Left ventricle myocardium inferior (tissue), 1 donor: ENCODE measurements around the gene FBXL7. TPM values are rescaled to one million over a fixed set of nuclear protein-coding genes. Genes with fewer than 3 reads are reported as not detected.

ENCODE experiments used
- DNase-seq: peaks from one replicate; pipeline ENCODE4 v3.0.0-alpha.2; 2020
- H3K27ac ChIP-seq: fragments of 200-600 bp; replicated peaks from 2 replicates; pipeline ENCODE4 v1.8.0; 2021
- H3K27me3 ChIP-seq: fragments of 200-600 bp; 2 replicates; pipeline ENCODE4 v1.8.0; 2021; ENCODE audit warnings: low read depth
- H3K36me3 ChIP-seq: fragments of 200-600 bp; 2 replicates; pipeline ENCODE4 v1.8.0; 2021
- H3K4me1 ChIP-seq: fragments of 200-600 bp; 2 replicates; pipeline ENCODE4 v1.8.0; 2021
- H3K4me3 ChIP-seq: fragments of 200-600 bp; 2 replicates; pipeline ENCODE4 v1.8.0; 2021; ENCODE audit warnings: mild to moderate bottlenecking, moderate library complexity
- H3K9me3 ChIP-seq: fragments of 200-600 bp; replicated peaks from 2 replicates; pipeline ENCODE4 v1.8.0; 2021
- CTCF ChIP-seq: fragments of 200-600 bp; IDR thresholded peaks from 2 replicates; pipeline ENCODE4 v1.8.0; 2021; ENCODE audit warnings: antibody characterized with exemption, mild to moderate bottlenecking, borderline replicate concordance
- intact Hi-C: fragments of 100-400 bp; cut with micrococcal nuclease; formaldehyde crosslinking; loops from one replicate; pipeline ENCODE4 v1.11.0; 2022
- total RNA-seq: library from RNA; stranded (reverse); fragmentation: NEBNext Ultra II Directional; extraction: Animal tissue kit (Norgen Biotek cat#: 25700); gene quantifications from one replicate; pipeline ENCODE4 v1.2.1, GENCODE V29; 2021
- donor health status: DM: no; HTN: yes; CAD: no; lungs with severe emphysema.

FBXL7 gene
- total RNA-seq, 1 donor from 2014 or later: 27.7 TPM

- Histone ChIP-seq H3K27me3 (no peaks in the 10 kb centered on the region), H3K4me3 (no peak overlapping the region), H3K9me3 (no peaks in the 10 kb centered on the region), H3K4me1 (peaks cover 75% of the 10 kb centered on the region), H3K27ac (no peak overlapping the region), H3K36me3 (no peaks in the 10 kb centered on the region)
- no peak for DNase-seq
- TF ChIP-seq CTCF: no peak
- intact Hi-C loops: no loop called here
Observed at GRCh38 chr5:15790446-15791018, 290.6 kb downstream of the FBXL7 start.

GRCh38 chr5:15791274-15791673, 291.3 kb downstream of the FBXL7 start:
- H3K4me1 ChIP-seq: peaks cover 75% of the 10 kb centered on the region
- H3K36me3 ChIP-seq: no peaks in the 10 kb centered on the region
- no peak for DNase-seq
- no peak overlapping the region for H3K27ac ChIP-seq
- no peaks in the 10 kb centered on the region for H3K9me3 ChIP-seq
- intact Hi-C loops: no loop called here
- H3K4me3 ChIP-seq: no peak overlapping the region
- TF ChIP-seq CTCF: no peak
- no peaks in the 10 kb centered on the region for H3K27me3 ChIP-seq

- no peak for DNase-seq
- Histone ChIP-seq H3K27me3 (no peaks in the 10 kb centered on the region), H3K27ac (no peak overlapping the region), H3K4me1 (peaks cover 75% of the 10 kb centered on the region), H3K36me3 (no peaks in the 10 kb centered on the region), H3K4me3 (no peak overlapping the region), H3K9me3 (no peaks in the 10 kb centered on the region)
- intact Hi-C loops: no loop called here
- no peak for TF ChIP-seq CTCF
Observed at GRCh38 chr5:15791859-15792258, 291.9 kb downstream of the FBXL7 start.

GRCh38 chr5:15794052-15794985, 294.3 kb downstream of the FBXL7 start:
- Histone ChIP-seq H3K4me1 (peaks cover 85% of the 10 kb centered on the region), H3K4me3 (no peak overlapping the region), H3K36me3 (no peaks in the 10 kb centered on the region), H3K27ac (peak overlapping the region; percentile 68), H3K9me3 (no peaks in the 10 kb centered on the region), H3K27me3 (no peaks in the 10 kb centered on the region)
- intact Hi-C loops: no loop called here
- peak; percentile 53 for TF ChIP-seq CTCF
- no peak for DNase-seq

- no peak overlapping the region for H3K4me3 ChIP-seq
- TF ChIP-seq CTCF: no peak
- H3K36me3 ChIP-seq: no peaks in the 10 kb centered on the region
- H3K4me1 ChIP-seq: peaks cover 74% of the 10 kb centered on the region
- H3K9me3 ChIP-seq: no peaks in the 10 kb centered on the region
- DNase-seq: no peak
- H3K27me3 ChIP-seq: no peaks in the 10 kb centered on the region
- H3K27ac ChIP-seq: no peak overlapping the region
- intact Hi-C loops: no loop called here
Observed at GRCh38 chr5:15796096-15796495, 296.1 kb downstream of the FBXL7 start.
